ENCODE data around the gene CD79A. TPM values are rescaled to one million over a fixed set of nuclear protein-coding genes. Genes with fewer than 3 reads are reported as not detected.
"Not testable (repeated sequence)": the region's sequence is repeated elsewhere in the genome, so short reads cannot be mapped to it uniquely, and the experiment has no call there.

The CD79A gene
- total RNA-seq, 4 donors from 2014 or later, result 0.22 to 1.5 TPM; not detected in 2

DNA sequence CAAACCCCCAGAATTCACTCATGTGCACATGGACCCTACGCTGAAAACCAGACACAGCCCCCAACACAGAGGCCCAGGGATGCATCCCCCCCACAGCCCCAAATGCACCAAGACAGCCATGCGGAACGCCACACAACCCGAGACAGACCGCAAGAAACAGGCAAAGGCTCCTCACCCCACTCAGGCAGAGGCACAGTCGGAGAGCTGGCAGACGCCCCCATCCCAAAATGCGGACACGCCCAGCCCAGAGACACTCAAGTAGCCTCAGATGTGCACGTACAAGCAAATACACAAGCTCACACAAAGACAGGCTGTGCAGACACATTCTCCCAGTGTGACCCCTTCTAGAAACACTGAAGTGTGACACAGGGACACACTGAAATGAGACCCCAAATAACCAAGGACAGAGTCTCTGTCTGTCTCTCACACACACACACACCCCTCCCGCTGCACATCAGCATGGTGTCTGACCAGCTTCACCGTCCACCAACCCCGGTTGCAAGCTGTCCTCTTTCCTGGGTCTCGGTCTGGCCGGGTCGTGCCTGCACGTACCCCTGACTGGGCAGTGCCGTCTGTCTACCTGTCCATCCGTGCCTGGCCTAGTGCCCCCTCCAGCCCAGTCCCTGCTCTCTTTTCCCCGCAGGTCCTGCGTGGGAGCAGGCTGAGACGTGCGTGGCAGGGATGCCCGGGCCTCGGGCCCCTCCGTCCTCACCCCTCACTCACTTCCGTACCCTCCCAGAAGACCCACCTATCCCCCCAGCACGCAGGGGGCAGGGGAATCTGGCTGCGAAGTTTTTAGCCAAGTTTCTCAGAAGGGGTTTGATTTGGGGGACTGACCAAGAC lies 35.0 kb downstream of the CD79A start:
- H3K27me3 ChIP-seq, result peaks cover 14% of the 10 kb centered on the region
- no peaks in the 10 kb centered on the region for H3K9me3 ChIP-seq
- 2 to 4% methylated on average over 19 to 25 of the region's 29 CpGs for WGBS, 2 donors
- no peaks in the 10 kb centered on the region for H3K4me1 ChIP-seq
- no peak overlapping the region for H3K4me3 ChIP-seq (replicated peaks in 1 of 3)
- peaks cover 0 to 1% of the 10 kb centered on the region in 2 donors for H3K36me3 ChIP-seq
- no peak for DNase-seq
- TF ChIP-seq CTCF (IDR thresholded peaks at IDR 0.05), result no peak
- TF ChIP-seq POLR2A (IDR thresholded peaks at IDR 0.05), result no peak
- intact Hi-C loops (cut with DNase I), result no loop called here
- H3K27ac ChIP-seq, result no peak overlapping the region

DNA sequence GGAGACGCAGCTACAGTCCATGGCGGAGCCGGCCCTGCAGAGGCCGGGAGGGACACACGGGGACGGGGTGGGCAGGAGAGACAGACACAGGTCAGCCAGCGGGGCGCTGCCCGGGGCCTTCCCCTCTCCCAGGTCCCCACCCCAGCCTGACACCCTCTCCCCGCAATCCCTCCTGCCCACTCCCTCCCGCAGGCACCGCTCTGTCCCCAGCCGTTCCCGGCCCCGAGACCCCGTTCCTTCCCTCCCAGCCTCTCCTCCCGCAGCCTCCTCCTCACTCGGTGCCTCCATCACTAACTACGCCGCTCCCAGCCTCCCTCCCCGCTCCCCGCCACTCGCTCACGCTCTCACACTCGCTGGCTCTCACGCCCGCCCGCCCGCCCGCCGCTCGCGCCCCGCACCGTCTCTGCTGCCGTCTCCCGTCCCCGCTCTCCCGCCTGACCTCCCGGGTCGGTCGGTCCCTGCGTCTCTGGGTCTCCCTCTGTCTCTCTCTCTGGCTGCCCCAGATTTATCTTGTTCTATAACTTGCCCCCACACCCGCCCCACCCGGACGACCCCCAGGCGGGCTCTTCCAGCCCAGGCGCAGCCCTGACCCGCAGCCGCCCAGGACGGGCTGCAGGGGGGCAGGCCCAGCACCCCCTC lies 35.9 kb downstream of the CD79A start:
- Histone ChIP-seq H3K27me3 (peaks cover 14% of the 10 kb centered on the region), H3K36me3 (no peaks in the 10 kb centered on the region), H3K9me3 (no peaks in the 10 kb centered on the region), H3K4me3 (replicated peaks in 1 of 3) (no peak overlapping the region), H3K27ac (no peak overlapping the region), H3K4me1 (no peaks in the 10 kb centered on the region)
- no peak for TF ChIP-seq CTCF (IDR thresholded peaks at IDR 0.05)
- TF ChIP-seq POLR2A (IDR thresholded peaks at IDR 0.05), result no peak
- 1 to 3% methylated on average over 35 to 49 of the region's 51 CpGs for WGBS, 2 donors
- intact Hi-C loops (cut with DNase I), result no loop called here
- DNase-seq, result no peak

- H3K27me3 ChIP-seq, result peaks cover 14% of the 10 kb centered on the region
- H3K36me3 ChIP-seq, result no peaks in the 10 kb centered on the region
- DNase-seq, result no peak
- WGBS, 2 donors, result 5 to 8% methylated on average over 20 to 21 of the region's 21 CpGs
- intact Hi-C loops (cut with DNase I), result no loop called here
- H3K4me3 ChIP-seq (replicated peaks in 1 of 3), result no peak overlapping the region
- no peak for TF ChIP-seq CTCF (IDR thresholded peaks at IDR 0.05)
- no peak for TF ChIP-seq POLR2A (IDR thresholded peaks at IDR 0.05)
- H3K9me3 ChIP-seq, result no peaks in the 10 kb centered on the region
- no peak overlapping the region for H3K27ac ChIP-seq
- H3K4me1 ChIP-seq, result no peaks in the 10 kb centered on the region
Measured at GRCh38 chr19:41913538-41914423, 36.7 kb downstream of the CD79A start.

GRCh38 chr19:41914424-41914834 lies 37.4 kb downstream of the CD79A start:
- DNase-seq; intact Hi-C loops (cut with DNase I); H3K4me1 ChIP-seq; H3K4me3 ChIP-seq (replicated peaks in 1 of 3); H3K9me3 ChIP-seq; H3K27ac ChIP-seq; H3K36me3 ChIP-seq: not testable (repeated sequence)
- WGBS, 2 donors, result 5 to 9% methylated on average over 2 to 4 of the region's 5 CpGs
- peaks cover 14% of the 10 kb centered on the region for H3K27me3 ChIP-seq

GRCh38 chr19:41915021-41915775 lies 38.1 kb downstream of the CD79A start:
- Histone ChIP-seq H3K9me3 (no peaks in the 10 kb centered on the region), H3K36me3 (no peaks in the 10 kb centered on the region), H3K4me1 (no peaks in the 10 kb centered on the region), H3K27ac (no peak overlapping the region), H3K27me3 (peaks cover 14% of the 10 kb centered on the region), H3K4me3 (replicated peaks in 1 of 3) (no peak overlapping the region)
- WGBS, 2 donors, result 4 to 5% methylated on average over 37 to 38 of the region's 38 CpGs
- TF ChIP-seq POLR2A (IDR thresholded peaks at IDR 0.05) (no peak), CTCF (IDR thresholded peaks at IDR 0.05) (no peak)
- intact Hi-C loops (cut with DNase I), result no loop called here
- no peak for DNase-seq

All from thyroid gland (tissue), 4 donors.